CD4-positive, alpha-beta T cell (primary cell): ENCODE results near the gene SPOCK1. TPM values are rescaled to one million over a fixed set of nuclear protein-coding genes. Genes with fewer than 3 reads are reported as not detected.

Experiments
- ATAC-seq: fragments of 200-7000 bp; cut with Tn5 transposase; one replicate; pipeline ENCODE4 v1.10.0; 2022; ENCODE audit warnings: mild to moderate bottlenecking; ENCODE audit not compliant: poor library complexity
- CTCF ChIA-PET: fragments of 350-600 bp; sonication (Branson Sonifier 250); formaldehyde crosslinking; loops from one replicate; lab custom pipeline; 2021; ENCODE audit warnings: antibody characterized with exemption, inconsistent platforms; lab: Charles Lee
- POLR2A ChIA-PET: fragments of 350-600 bp; sonication (Branson Sonifier 250); formaldehyde crosslinking; loops from one replicate; lab custom pipeline; 2021; ENCODE audit warnings: antibody characterized with exemption, inconsistent platforms; lab: Charles Lee
- DNase-seq, 14 experiments: peaks; one replicate each; pipeline ENCODE4 v3.0.0-alpha.2; 2013 to 2020; ENCODE audit warnings: mixed read lengths in 2 of 14
- H3K27ac ChIP-seq, 2 donors: one replicate each; pipeline versions ENCODE4 v1.5.1 to v1.7.0; 2013; ENCODE audit warnings: low read length in 2 of 2, low read depth in 1 of 2, mild to moderate bottlenecking in 1 of 2
- H3K27me3 ChIP-seq, 2 experiments: 1 replicate in 1 of 2; 2 replicates in 1 of 2; pipeline versions ENCODE4 v1.6.1 to v1.7.0; 2013; ENCODE audit warnings: low read length in 2 of 2, control low read depth in 1 of 2, mild to moderate bottlenecking in 1 of 2, moderate library complexity in 1 of 2; ENCODE audit not compliant: insufficient read depth in 2 of 2, control insufficient read depth in 1 of 2
- H3K36me3 ChIP-seq: one replicate; pipeline ENCODE4 v1.6.1; 2013; ENCODE audit warnings: low read length, control low read depth; ENCODE audit not compliant: insufficient read depth
- H3K4me1 ChIP-seq: one replicate; pipeline ENCODE4 v1.6.1; 2013; ENCODE audit warnings: low read length, control low read depth; ENCODE audit not compliant: insufficient read depth
- H3K4me3 ChIP-seq: one replicate; pipeline ENCODE4 v1.5.1; 2013; ENCODE audit warnings: mild to moderate bottlenecking, low read length, moderate library complexity
- H3K9me3 ChIP-seq, 2 experiments: 1 replicate in 1 of 2; 2 replicates in 1 of 2; pipeline versions ENCODE4 v1.6.1 to v1.7.0; 2013; ENCODE audit warnings: low read length in 2 of 2, mild to moderate bottlenecking in 2 of 2, control low read depth in 1 of 2, moderate library complexity in 1 of 2; ENCODE audit not compliant: control insufficient read depth in 1 of 2, insufficient read depth in 1 of 2
- H3K27ac Mint-ChIP-seq: one replicate; pipeline ENCODE4 v1.8.0; 2020; ENCODE audit warnings: mixed read lengths
- H3K27me3 Mint-ChIP-seq: one replicate; pipeline ENCODE4 v1.8.0; 2021; ENCODE audit warnings: mixed read lengths
- H3K36me3 Mint-ChIP-seq: one replicate; pipeline ENCODE4 v1.8.0; 2021; ENCODE audit warnings: low read depth, mixed read lengths
- H3K4me1 Mint-ChIP-seq: one replicate; pipeline ENCODE4 v1.8.0; 2021; ENCODE audit warnings: low read depth, mixed read lengths
- H3K4me3 Mint-ChIP-seq: one replicate; pipeline ENCODE4 v1.8.0; 2020; ENCODE audit warnings: mild to moderate bottlenecking, mixed read lengths
- H3K9me3 Mint-ChIP-seq: one replicate; pipeline ENCODE4 v1.8.0; 2020; ENCODE audit warnings: mixed read lengths
- intact Hi-C, 2 experiments: fragments of 100-400 bp; cut with DNase I in 1 of 2; cut with micrococcal nuclease in 1 of 2; formaldehyde crosslinking; loops; one replicate each; pipeline versions ENCODE4 v1.15.1 to v1.9.0; 2023 to 2025; cut with DNase I, micrococcal nuclease
- total RNA-seq, 174 experiments: library from RNA in 2 of 174; stranded (reverse) in 2 of 174; gene quantifications; one replicate each; pipeline ENCODE4 v1.2.3 and lab custom pipeline; 2021 to 2026
- TF ChIP-seq, protein P1 (sequence below): fragments of 200-600 bp; IDR thresholded peaks from one replicate; pipeline ENCODE4 v1.8.0; 2022; ENCODE audit warnings: antibody characterized with exemption, mild to moderate bottlenecking

Gene SPOCK1
- total RNA-seq, 2 experiments from 2014 or later: not detected

DNA sequence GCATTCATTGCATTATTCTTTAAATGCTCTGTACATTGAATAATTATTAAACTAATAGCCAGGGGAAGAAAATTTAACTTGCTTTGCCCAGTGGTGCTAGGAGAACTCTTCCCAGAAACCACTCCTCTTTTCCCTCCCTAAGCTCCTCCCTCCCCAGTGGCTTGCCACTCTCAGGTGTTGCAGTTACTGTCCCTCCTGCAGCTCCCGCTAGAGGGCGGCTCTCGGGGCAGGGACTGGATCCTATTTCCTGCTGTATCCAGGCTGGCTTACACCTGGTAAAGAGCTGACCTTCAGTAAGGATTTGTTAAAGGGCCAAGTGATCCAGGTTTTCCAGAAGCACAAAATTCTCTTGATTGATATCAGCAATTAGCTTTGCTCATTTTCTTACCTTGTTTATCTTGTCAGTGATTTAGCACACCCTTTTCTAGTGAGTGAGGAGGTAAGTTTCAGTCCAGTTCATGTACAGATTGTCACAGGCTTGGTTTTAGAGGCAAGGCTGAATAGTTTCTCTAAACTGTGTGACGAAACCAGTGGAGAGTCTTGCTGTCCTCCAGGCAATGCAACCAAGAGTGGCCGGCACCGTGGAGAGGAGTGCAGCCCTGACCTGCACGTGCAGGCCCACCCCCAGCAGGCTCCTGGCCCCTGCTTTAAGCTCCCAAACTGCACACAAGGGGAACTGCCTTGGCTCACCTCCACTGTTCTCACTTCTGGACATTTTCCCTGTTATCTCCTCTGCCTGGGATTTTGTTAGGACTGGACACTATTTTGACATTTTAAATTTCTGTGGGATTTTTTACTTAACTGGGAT is 423.8 kb downstream of the SPOCK1 start:
- no peaks in the 10 kb centered on the region for H3K4me1 ChIP-seq
- H3K36me3 ChIP-seq: no peaks in the 10 kb centered on the region
- DNase-seq (no peak), ATAC-seq (no peak)
- Mint-ChIP-seq H3K9me3 (no peaks in the 10 kb centered on the region), H3K4me3 (no peak overlapping the region), H3K27me3 (peaks cover 20% of the 10 kb centered on the region), H3K27ac (no peak overlapping the region), H3K36me3 (no peaks in the 10 kb centered on the region), H3K4me1 (no peaks in the 10 kb centered on the region)
- ChIA-PET CTCF (no interaction called here), POLR2A (no interaction called here)
- H3K27me3 ChIP-seq: no peaks in the 10 kb centered on the region
- peaks cover 0 to 8% of the 10 kb centered on the region in 2 experiments for H3K9me3 ChIP-seq
- TF ChIP-seq, protein P1, sequence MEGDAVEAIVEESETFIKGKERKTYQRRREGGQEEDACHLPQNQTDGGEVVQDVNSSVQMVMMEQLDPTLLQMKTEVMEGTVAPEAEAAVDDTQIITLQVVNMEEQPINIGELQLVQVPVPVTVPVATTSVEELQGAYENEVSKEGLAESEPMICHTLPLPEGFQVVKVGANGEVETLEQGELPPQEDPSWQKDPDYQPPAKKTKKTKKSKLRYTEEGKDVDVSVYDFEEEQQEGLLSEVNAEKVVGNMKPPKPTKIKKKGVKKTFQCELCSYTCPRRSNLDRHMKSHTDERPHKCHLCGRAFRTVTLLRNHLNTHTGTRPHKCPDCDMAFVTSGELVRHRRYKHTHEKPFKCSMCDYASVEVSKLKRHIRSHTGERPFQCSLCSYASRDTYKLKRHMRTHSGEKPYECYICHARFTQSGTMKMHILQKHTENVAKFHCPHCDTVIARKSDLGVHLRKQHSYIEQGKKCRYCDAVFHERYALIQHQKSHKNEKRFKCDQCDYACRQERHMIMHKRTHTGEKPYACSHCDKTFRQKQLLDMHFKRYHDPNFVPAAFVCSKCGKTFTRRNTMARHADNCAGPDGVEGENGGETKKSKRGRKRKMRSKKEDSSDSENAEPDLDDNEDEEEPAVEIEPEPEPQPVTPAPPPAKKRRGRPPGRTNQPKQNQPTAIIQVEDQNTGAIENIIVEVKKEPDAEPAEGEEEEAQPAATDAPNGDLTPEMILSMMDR: no peak
- H3K27ac ChIP-seq: no peak overlapping the region
- H3K4me3 ChIP-seq: no peak overlapping the region
- intact Hi-C loops: no loop called here

DNA sequence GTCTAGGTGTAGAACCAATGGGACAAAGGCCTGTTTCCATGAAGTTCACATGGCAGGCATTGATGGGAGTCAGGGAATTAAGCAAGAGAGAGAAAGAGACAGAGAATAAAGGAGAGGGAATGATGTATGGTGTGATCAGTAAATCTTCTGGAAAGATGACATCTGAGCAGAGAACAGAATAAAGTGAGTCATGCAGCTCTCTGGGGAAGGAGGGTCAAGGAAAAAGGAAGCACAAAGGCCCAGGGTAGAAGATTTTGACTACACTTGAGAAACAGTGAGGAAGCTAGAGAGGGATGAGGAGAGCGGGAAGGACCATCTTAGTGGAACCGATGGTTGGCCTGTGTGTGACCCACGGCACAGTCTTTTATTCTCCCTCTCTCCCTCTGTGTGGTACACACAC is 425.9 kb downstream of the SPOCK1 start:
- peaks cover 9% of the 10 kb centered on the region for H3K27me3 Mint-ChIP-seq

DNA sequence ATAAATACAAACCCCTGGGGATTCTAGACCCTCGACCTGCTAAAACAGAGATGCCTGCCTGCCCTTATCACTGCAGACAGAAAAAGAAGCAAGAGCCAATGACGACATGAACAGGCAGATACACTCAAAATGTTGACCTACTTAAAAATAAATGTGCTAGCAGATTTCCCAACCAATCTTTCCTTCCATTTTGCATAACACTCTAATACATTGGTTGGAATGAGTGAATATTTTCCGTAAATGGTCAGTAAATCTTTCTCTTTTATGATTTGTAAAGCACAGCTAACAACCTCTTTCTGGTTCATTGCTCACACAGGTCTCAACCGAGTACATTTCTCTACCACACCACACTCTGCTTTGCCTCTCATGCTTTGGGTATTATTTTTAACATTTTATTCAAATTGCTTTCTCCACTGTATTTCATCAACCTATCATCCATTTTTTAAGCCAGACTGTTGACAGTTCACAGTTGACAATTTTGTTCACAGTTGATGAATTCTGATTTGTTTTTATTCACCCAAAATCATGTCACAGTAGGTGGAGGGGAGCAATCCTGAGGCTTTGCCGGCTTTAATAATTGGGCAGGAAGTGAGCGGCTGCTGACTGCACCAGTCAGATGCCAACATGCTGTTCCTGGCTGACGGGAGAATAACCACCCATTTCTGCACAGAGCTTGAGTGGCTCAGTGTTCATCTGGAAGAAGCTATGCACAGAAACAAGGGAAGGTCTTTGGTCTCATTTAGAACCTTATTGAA is 426.6 kb downstream of the SPOCK1 start:
- no peaks in the 10 kb centered on the region for H3K4me1 Mint-ChIP-seq
- H3K9me3 Mint-ChIP-seq: no peaks in the 10 kb centered on the region
- ATAC-seq: no peak
- H3K27me3 Mint-ChIP-seq: peaks cover 9% of the 10 kb centered on the region
- Histone ChIP-seq H3K36me3 (no peaks in the 10 kb centered on the region), H3K27ac (no peak overlapping the region), H3K4me1 (no peaks in the 10 kb centered on the region), H3K9me3 (peaks cover 0 to 12% of the 10 kb centered on the region in 2 experiments), H3K4me3 (no peak overlapping the region), H3K27me3 (no peaks in the 10 kb centered on the region)
- POLR2A ChIA-PET: no interaction called here
- H3K36me3 Mint-ChIP-seq: no peaks in the 10 kb centered on the region
- DNase-seq: no peak
- TF ChIP-seq, protein P1: no peak
- CTCF ChIA-PET: no interaction called here
- intact Hi-C loops: no loop called here
- no peak overlapping the region for H3K4me3 Mint-ChIP-seq
- H3K27ac Mint-ChIP-seq: no peak overlapping the region

More for the DNA sequence above, 425.9 kb downstream of the SPOCK1 start:
- no peaks in the 10 kb centered on the region for H3K36me3 Mint-ChIP-seq
- no peaks in the 10 kb centered on the region for H3K4me1 Mint-ChIP-seq
- intact Hi-C loops: no loop called here
- Histone ChIP-seq H3K27ac (no peak overlapping the region), H3K27me3 (no peaks in the 10 kb centered on the region), H3K9me3 (peaks cover 0 to 12% of the 10 kb centered on the region in 2 experiments), H3K36me3 (no peaks in the 10 kb centered on the region), H3K4me1 (no peaks in the 10 kb centered on the region), H3K4me3 (no peak overlapping the region)
- H3K4me3 Mint-ChIP-seq: no peak overlapping the region
- ChIA-PET POLR2A (no interaction called here), CTCF (no interaction called here)
- H3K9me3 Mint-ChIP-seq: no peaks in the 10 kb centered on the region
- DNase-seq (no peak), ATAC-seq (no peak)
- no peak overlapping the region for H3K27ac Mint-ChIP-seq
- TF ChIP-seq, protein P1: no peak
